HG02852 (cell line): ENCODE results near the gene XIRP1.

Source experiments
- ATAC-seq: cut with Tn5 transposase; IDR thresholded peaks from one replicate; pipeline ENCODE4 v1.9.1; 2021; ENCODE audit warnings: mild to moderate bottlenecking, moderate library complexity; ENCODE audit not compliant: unreplicated experiment

Gene XIRP1

GRCh38 chr3:39166932-39167532 is 25.4 kb downstream of the XIRP1 start:
- ATAC-seq: no peak

- ATAC-seq: no peak
Observed at GRCh38 chr3:39166134-39166710, 26.2 kb downstream of the XIRP1 start.

- no peak for ATAC-seq
Observed at GRCh38 chr3:39165518-39165917, 26.9 kb downstream of the XIRP1 start.

- no peak for ATAC-seq
Observed at GRCh38 chr3:39164414-39164813, 28.0 kb downstream of the XIRP1 start.

GRCh38 chr3:39158148-39158715 is 34.2 kb downstream of the XIRP1 start:
- no peak for ATAC-seq

- no peak for ATAC-seq
Observed at GRCh38 chr3:39157359-39157758, 35.0 kb downstream of the XIRP1 start.

- ATAC-seq: no peak
Observed at GRCh38 chr3:39156421-39156820, 36.0 kb downstream of the XIRP1 start.

- no peak for ATAC-seq
Observed at GRCh38 chr3:39154280-39155021, 37.9 kb downstream of the XIRP1 start.

- no peak for ATAC-seq
Observed at GRCh38 chr3:39153977-39154279, 38.5 kb downstream of the XIRP1 start.

GRCh38 chr3:39150803-39151631 is 41.4 kb downstream of the XIRP1 start:
- no peak for ATAC-seq

GRCh38 chr3:39150148-39150802 is 42.1 kb downstream of the XIRP1 start:
- no peak for ATAC-seq

- ATAC-seq: no peak
Observed at GRCh38 chr3:39149498-39150147, 42.8 kb downstream of the XIRP1 start.

GRCh38 chr3:39149059-39149455 is 43.3 kb downstream of the XIRP1 start:
- ATAC-seq: no peak

- ATAC-seq: no peak
Observed at GRCh38 chr3:39148435-39149058, 43.8 kb downstream of the XIRP1 start.

GRCh38 chr3:39147711-39148434 is 44.5 kb downstream of the XIRP1 start:
- no peak for ATAC-seq

GRCh38 chr3:39146611-39147591 is 45.5 kb downstream of the XIRP1 start:
- no peak for ATAC-seq

GRCh38 chr3:39146083-39146501 is 46.3 kb downstream of the XIRP1 start:
- ATAC-seq: no peak
